NCI-H345 treated with DMSO at 0.1 percent for 48 hours (cell line): Measurements from ENCODE around the gene HPX.

Experiments used
- DNase-seq: peaks from one replicate; lab custom pipeline; 2025; ENCODE audit not compliant: unreplicated experiment; lab: John Stamatoyannopoulos, UW

The HPX gene

GRCh38 chr11:6418557-6419008, 22.2 kb downstream of the HPX start:
- DNase-seq, result no peak

- no peak for DNase-seq
Observed at GRCh38 chr11:6417907-6418556, 22.8 kb downstream of the HPX start.

- DNase-seq, result no peak
Observed at GRCh38 chr11:6415797-6416196, 25.0 kb downstream of the HPX start.

GRCh38 chr11:6414874-6415328, 25.9 kb downstream of the HPX start:
- no peak for DNase-seq

GRCh38 chr11:6413791-6414201, 27.0 kb downstream of the HPX start:
- DNase-seq, result no peak

GRCh38 chr11:6411594-6412031, 29.2 kb downstream of the HPX start:
- no peak for DNase-seq

- DNase-seq, result no peak
Observed at GRCh38 chr11:6410695-6411430, 29.9 kb downstream of the HPX start.

- no peak for DNase-seq
Observed at GRCh38 chr11:6406370-6406769, 34.4 kb downstream of the HPX start.

GRCh38 chr11:6405846-6406245, 34.9 kb downstream of the HPX start:
- no peak for DNase-seq

GRCh38 chr11:6405052-6405667, 35.6 kb downstream of the HPX start:
- DNase-seq, result no peak

GRCh38 chr11:6404342-6405051, 36.3 kb downstream of the HPX start:
- DNase-seq, result no peak

- no peak for DNase-seq
Observed at GRCh38 chr11:6403539-6403938, 37.2 kb downstream of the HPX start.

GRCh38 chr11:6402561-6402981, 38.2 kb downstream of the HPX start:
- DNase-seq, result no peak

GRCh38 chr11:6402061-6402470, 38.7 kb downstream of the HPX start:
- no peak for DNase-seq

GRCh38 chr11:6401464-6401863, 39.3 kb downstream of the HPX start:
- DNase-seq, result no peak

- DNase-seq, result no peak
Observed at GRCh38 chr11:6400431-6401345, 40.1 kb downstream of the HPX start.

GRCh38 chr11:6397636-6398035, 43.2 kb downstream of the HPX start:
- DNase-seq, result no peak

- no peak for DNase-seq
Observed at GRCh38 chr11:6397156-6397555, 43.6 kb downstream of the HPX start.

- no peak for DNase-seq
Observed at GRCh38 chr11:6395470-6396060, 45.2 kb downstream of the HPX start.
